DOHH2 (cell line): Measurements from ENCODE around the gene RHOU.

ENCODE experiments used
- H3F3A ChIP-seq: fragments of 200-600 bp; sonication (generic), shearing (Covaris generic); 2 replicates; pipeline ENCODE4 v1.6.0; 2016; ENCODE audit warnings: antibody characterized with exemption, mild to moderate bottlenecking; ENCODE audit not compliant: control insufficient read depth, insufficient read depth
- H3K27ac ChIP-seq: fragments of 200-600 bp; sonication (generic); 2 replicates; pipeline ENCODE4 v1.5.1; 2014; ENCODE audit warnings: low read depth, mild to moderate bottlenecking, low read length, moderate library complexity
- H3K27me3 ChIP-seq: fragments of 200-600 bp; sonication (generic); 2 replicates; pipeline ENCODE4 v1.6.1; 2014; ENCODE audit warnings: mild to moderate bottlenecking, low read length, mixed read lengths; ENCODE audit not compliant: control insufficient read depth
- H3K36me3 ChIP-seq: fragments of 200-600 bp; sonication (generic); 2 replicates; pipeline ENCODE4 v1.6.1; 2014; ENCODE audit warnings: mild to moderate bottlenecking, low read length, moderate library complexity, mixed read lengths; ENCODE audit not compliant: control insufficient read depth
- H3K4me1 ChIP-seq: fragments of 200-600 bp; sonication (generic); 2 replicates; pipeline ENCODE4 v1.6.1; 2014; ENCODE audit warnings: mild to moderate bottlenecking, low read length, mixed read lengths; ENCODE audit not compliant: control insufficient read depth
- H3K4me2 ChIP-seq: fragments of 200-600 bp; sonication (generic); 2 replicates; pipeline ENCODE4 v1.6.0; 2014; ENCODE audit warnings: mild to moderate bottlenecking, low read length, moderate library complexity
- H3K4me3 ChIP-seq: fragments of 200-600 bp; sonication (generic); 2 replicates; pipeline ENCODE4 v1.5.1; 2014; ENCODE audit warnings: mild to moderate bottlenecking, low read length, mixed read lengths
- H3K79me2 ChIP-seq: fragments of 200-600 bp; sonication (generic); 2 replicates; pipeline ENCODE4 v1.6.1; 2014; ENCODE audit warnings: mild to moderate bottlenecking, low read length, mixed read lengths; ENCODE audit not compliant: control insufficient read depth
- H3K9me2 ChIP-seq: fragments of 200-600 bp; sonication (generic); replicated peaks from 2 replicates; pipeline ENCODE4 v1.6.1; 2014; ENCODE audit warnings: mild to moderate bottlenecking, low read length, mixed read lengths; ENCODE audit not compliant: control insufficient read depth
- H3K9me3 ChIP-seq: fragments of 200-600 bp; sonication (generic); 2 replicates; pipeline ENCODE4 v1.6.1; 2014; ENCODE audit warnings: antibody characterized with exemption, low read length, mixed read lengths; ENCODE audit not compliant: control insufficient read depth, insufficient read depth
- H4K20me1 ChIP-seq: fragments of 200-600 bp; sonication (generic); 2 replicates; pipeline ENCODE4 v1.6.0; 2014; ENCODE audit warnings: low read depth, mild to moderate bottlenecking, antibody characterized with exemption, low read length, moderate library complexity; ENCODE audit not compliant: control insufficient read depth, insufficient read depth
- EZH2phosphoT487 ChIP-seq: fragments of 200-600 bp; sonication (generic); IDR thresholded peaks from 2 replicates; pipeline ENCODE4 v1.6.1; 2017; ENCODE audit warnings: borderline replicate concordance, mild to moderate bottlenecking, antibody characterized with exemption, low read length, moderate library complexity, mixed read lengths
- TF ChIP-seq, protein P1 (sequence below): fragments of 200-600 bp; sonication (generic); IDR thresholded peaks from one replicate; pipeline ENCODE4 v1.5.1; 2014; ENCODE audit warnings: antibody characterized with exemption, mild to moderate bottlenecking, low read depth, low read length; ENCODE audit not compliant: poor library complexity, severe bottlenecking

RHOU gene

DNA sequence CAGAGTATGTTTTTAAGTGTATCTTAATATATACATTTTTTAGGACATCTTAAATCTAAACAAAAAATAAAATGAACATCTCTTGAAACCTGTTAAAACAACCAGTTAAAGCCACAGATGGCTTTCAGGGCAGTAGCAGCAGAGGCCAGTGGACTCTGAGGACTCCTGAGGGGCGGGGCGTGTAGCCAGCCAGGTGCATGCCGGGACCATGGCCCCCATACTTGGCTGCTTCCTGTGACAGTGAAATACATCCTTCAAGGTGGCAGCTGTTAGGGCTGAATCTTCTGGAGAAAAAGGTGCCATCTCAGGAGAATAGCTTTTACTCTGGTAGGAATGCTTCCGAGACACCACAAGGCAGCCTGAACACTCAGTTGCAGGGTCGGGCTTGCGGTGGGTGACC lies 9.6 kb downstream of the RHOU start:
- H3F3A ChIP-seq, result no peaks in the 10 kb centered on the region
- no peak overlapping the region for H3K4me3 ChIP-seq
- H3K9me3 ChIP-seq, result no peaks in the 10 kb centered on the region
- no peaks in the 10 kb centered on the region for H3K36me3 ChIP-seq
- no peak overlapping the region for H3K4me2 ChIP-seq
- no peaks in the 10 kb centered on the region for H3K9me2 ChIP-seq
- H3K27ac ChIP-seq, result no peak overlapping the region
- TF ChIP-seq, protein P1, sequence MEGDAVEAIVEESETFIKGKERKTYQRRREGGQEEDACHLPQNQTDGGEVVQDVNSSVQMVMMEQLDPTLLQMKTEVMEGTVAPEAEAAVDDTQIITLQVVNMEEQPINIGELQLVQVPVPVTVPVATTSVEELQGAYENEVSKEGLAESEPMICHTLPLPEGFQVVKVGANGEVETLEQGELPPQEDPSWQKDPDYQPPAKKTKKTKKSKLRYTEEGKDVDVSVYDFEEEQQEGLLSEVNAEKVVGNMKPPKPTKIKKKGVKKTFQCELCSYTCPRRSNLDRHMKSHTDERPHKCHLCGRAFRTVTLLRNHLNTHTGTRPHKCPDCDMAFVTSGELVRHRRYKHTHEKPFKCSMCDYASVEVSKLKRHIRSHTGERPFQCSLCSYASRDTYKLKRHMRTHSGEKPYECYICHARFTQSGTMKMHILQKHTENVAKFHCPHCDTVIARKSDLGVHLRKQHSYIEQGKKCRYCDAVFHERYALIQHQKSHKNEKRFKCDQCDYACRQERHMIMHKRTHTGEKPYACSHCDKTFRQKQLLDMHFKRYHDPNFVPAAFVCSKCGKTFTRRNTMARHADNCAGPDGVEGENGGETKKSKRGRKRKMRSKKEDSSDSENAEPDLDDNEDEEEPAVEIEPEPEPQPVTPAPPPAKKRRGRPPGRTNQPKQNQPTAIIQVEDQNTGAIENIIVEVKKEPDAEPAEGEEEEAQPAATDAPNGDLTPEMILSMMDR, result no peak
- TF ChIP-seq EZH2phosphoT487, result no peak
- no peaks in the 10 kb centered on the region for H3K4me1 ChIP-seq
- peaks cover 12% of the 10 kb centered on the region; the same call in 1 of the 2 replicates for H3K27me3 ChIP-seq
- H3K79me2 ChIP-seq, result no peaks in the 10 kb centered on the region
- H4K20me1 ChIP-seq, result no peaks in the 10 kb centered on the region

DNA sequence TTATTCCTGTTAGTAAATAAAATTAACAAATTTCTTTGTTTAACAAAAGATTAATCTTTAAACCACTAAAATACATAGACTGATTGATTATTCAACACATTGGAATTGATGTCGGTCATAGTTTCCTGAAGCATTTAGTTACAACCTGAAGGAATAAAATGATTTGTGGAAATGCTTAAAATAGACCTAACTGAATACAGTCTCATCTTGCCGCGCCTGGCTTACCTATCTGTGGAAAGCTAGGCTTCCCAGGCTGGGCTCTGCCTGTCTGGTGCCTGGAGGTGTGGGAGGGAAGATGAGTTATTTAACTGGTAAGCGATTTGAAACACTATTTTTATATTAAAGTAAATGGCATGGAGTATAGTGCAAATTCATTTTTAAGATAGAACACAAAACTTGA lies 10.2 kb downstream of the RHOU start:
- Histone ChIP-seq H3K4me2 (no peak overlapping the region), H3K36me3 (no peaks in the 10 kb centered on the region), H3K9me3 (no peaks in the 10 kb centered on the region), H3K4me1 (no peaks in the 10 kb centered on the region), H3F3A (no peaks in the 10 kb centered on the region), H4K20me1 (no peaks in the 10 kb centered on the region), H3K9me2 (no peaks in the 10 kb centered on the region), H3K27ac (no peak overlapping the region), H3K4me3 (no peak overlapping the region), H3K27me3 (peaks cover 10% of the 10 kb centered on the region; the same call in 1 of the 2 replicates), H3K79me2 (no peaks in the 10 kb centered on the region)
- TF ChIP-seq, protein P1, result no peak
- TF ChIP-seq EZH2phosphoT487, result no peak

DNA sequence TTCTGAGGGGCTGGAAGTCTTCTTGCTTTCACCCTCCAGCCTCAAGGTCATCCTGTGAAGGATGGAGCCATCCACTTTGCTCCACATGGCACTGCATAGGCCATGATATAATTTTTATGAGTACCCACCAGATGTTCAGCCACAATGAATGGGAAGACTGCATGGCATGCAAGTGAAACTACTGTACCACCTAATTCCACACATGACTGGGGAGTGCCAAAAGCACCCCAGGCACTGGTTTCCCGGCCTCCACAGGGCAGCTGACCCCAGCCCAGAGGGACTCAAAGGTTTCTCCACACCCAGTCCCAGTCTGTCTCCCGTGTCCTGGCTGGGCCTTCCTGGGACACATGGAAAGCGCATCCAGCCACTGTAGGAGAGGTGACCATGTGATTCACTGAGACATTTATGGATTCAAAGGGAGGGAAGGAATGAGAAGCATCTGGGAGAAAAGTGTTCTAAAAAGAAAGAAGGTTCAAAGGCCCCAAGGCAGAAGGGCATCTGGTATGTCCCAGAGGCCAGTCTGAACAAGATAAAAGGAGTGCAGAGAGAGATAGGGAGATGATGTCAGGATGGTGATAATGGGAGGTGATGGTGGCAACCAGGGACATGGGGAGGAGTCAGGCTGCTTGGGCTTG lies 12.1 kb downstream of the RHOU start:
- no peaks in the 10 kb centered on the region for H4K20me1 ChIP-seq
- H3K9me2 ChIP-seq, result no peaks in the 10 kb centered on the region
- peaks cover 8% of the 10 kb centered on the region; the same call in 1 of the 2 replicates for H3K27me3 ChIP-seq
- H3F3A ChIP-seq, result no peaks in the 10 kb centered on the region
- H3K4me1 ChIP-seq, result no peaks in the 10 kb centered on the region
- no peaks in the 10 kb centered on the region for H3K79me2 ChIP-seq
- no peaks in the 10 kb centered on the region for H3K9me3 ChIP-seq
- H3K27ac ChIP-seq, result no peak overlapping the region
- TF ChIP-seq, protein P1, result no peak
- TF ChIP-seq EZH2phosphoT487, result no peak
- no peaks in the 10 kb centered on the region for H3K36me3 ChIP-seq
- H3K4me3 ChIP-seq, result no peak overlapping the region
- no peak overlapping the region for H3K4me2 ChIP-seq
